IMR-90 (cell line): Measurements from ENCODE around the gene MIA2. TPM values are rescaled to one million over a fixed set of nuclear protein-coding genes. Genes with fewer than 3 reads are reported as not detected.

ENCODE experiments used
- ATAC-seq: fragments of 200-7000 bp; cut with Tn5 transposase; 2 replicates; pipeline ENCODE4 v1.9.1; 2020; ENCODE audit warnings: low read depth, mild to moderate bottlenecking, moderate library complexity
- BruUV-seq: library from RNA; stranded (reverse); fragments of 400-500 nt; replicated peaks from 2 replicates; lab custom pipeline; 2021; lab: Mats Ljungman, UMichigan
- CTCF ChIA-PET: fragments of 300-600 bp; formaldehyde crosslinking; extraction: SDS; loops from one replicate; lab custom pipeline; 2021; ENCODE audit warnings: antibody characterized with exemption; lab: Yijun Ruan, JAX
- POLR2A ChIA-PET: fragments of 300-600 bp; sonication (Branson Sonifier 250); formaldehyde crosslinking; loops from one replicate; lab custom pipeline; 2022; ENCODE audit warnings: antibody characterized with exemption; ENCODE audit not compliant: unreplicated experiment; lab: Charles Lee
- DNase-seq: peaks from one replicate; pipeline ENCODE4 v3.0.0; 2013
- H2AFZ ChIP-seq: replicated peaks from 2 replicates; pipeline ENCODE3; 2013; ENCODE audit warnings: low read length, mild to moderate bottlenecking; ENCODE audit not compliant: poor library complexity
- H2AK5ac ChIP-seq: 2 replicates; pipeline ENCODE4 v1.6.1; 2013; ENCODE audit warnings: low read depth, low read length, inconsistent platforms
- H2AK9ac ChIP-seq: replicated peaks from 2 replicates; pipeline ENCODE3; 2013; ENCODE audit warnings: mild to moderate bottlenecking, low read depth, low read length, moderate library complexity; ENCODE audit not compliant: poor library complexity
- H2BK120ac ChIP-seq: 2 replicates; pipeline ENCODE4 v1.6.1; 2013; ENCODE audit warnings: low read depth, low read length, inconsistent platforms
- H2BK15ac ChIP-seq: 3 replicates; pipeline ENCODE4 v1.6.1; 2013; ENCODE audit warnings: low read depth, low read length, inconsistent platforms
- H2BK20ac ChIP-seq: 2 replicates; pipeline ENCODE4 v1.6.1; 2013; ENCODE audit warnings: low read depth, mild to moderate bottlenecking, inconsistent platforms, low read length, moderate library complexity
- H2BK5ac ChIP-seq: 2 replicates; pipeline ENCODE4 v1.6.1; 2013; ENCODE audit warnings: mild to moderate bottlenecking, low read depth, low read length, inconsistent platforms; ENCODE audit not compliant: poor library complexity, severe bottlenecking
- H3K14ac ChIP-seq: replicated peaks from 2 replicates; pipeline ENCODE4 v1.6.1; 2013; ENCODE audit warnings: low read depth, low read length, inconsistent platforms
- H3K18ac ChIP-seq: 2 replicates; pipeline ENCODE4 v1.6.1; 2013; ENCODE audit warnings: low read depth, low read length, control low read depth
- H3K23ac ChIP-seq: 2 replicates; pipeline ENCODE4 v1.6.1; 2013; ENCODE audit warnings: low read depth, low read length, inconsistent platforms
- H3K27ac ChIP-seq: 2 replicates; pipeline ENCODE4 v1.5.1; 2013; ENCODE audit warnings: mild to moderate bottlenecking, control low read depth, low read length; ENCODE audit not compliant: insufficient read depth
- H3K27me3 ChIP-seq: 2 replicates; pipeline ENCODE4 v1.6.1; 2013; ENCODE audit warnings: low read length; ENCODE audit not compliant: control insufficient read depth, insufficient read depth
- H3K36me3 ChIP-seq: 2 replicates; pipeline ENCODE4 v1.6.1; 2013; ENCODE audit warnings: low read length, mixed read lengths; ENCODE audit not compliant: control insufficient read depth, insufficient read depth
- H3K4ac ChIP-seq: 2 replicates; pipeline ENCODE4 v1.6.1; 2013; ENCODE audit warnings: low read depth, low read length, inconsistent platforms
- H3K4me1 ChIP-seq: 2 replicates; pipeline ENCODE4 v1.6.1; 2013; ENCODE audit warnings: low read length, mixed read lengths; ENCODE audit not compliant: control insufficient read depth, insufficient read depth
- H3K4me2 ChIP-seq: 2 replicates; pipeline ENCODE4 v1.6.1; 2013; ENCODE audit warnings: low read depth, mild to moderate bottlenecking, control low read depth, low read length, moderate library complexity
- H3K4me3 ChIP-seq: 2 replicates; pipeline ENCODE4 v1.5.1; 2013; ENCODE audit warnings: low read depth, mild to moderate bottlenecking, control low read depth, low read length, moderate library complexity; ENCODE audit not compliant: insufficient read depth
- H3K56ac ChIP-seq: 2 replicates; pipeline ENCODE4 v1.6.1; 2013; ENCODE audit warnings: low read length, inconsistent platforms; ENCODE audit not compliant: insufficient read depth; ENCODE audit errors: extremely low read depth
- H3K79me1 ChIP-seq, 2 experiments: 2 replicates each; pipeline ENCODE4 v1.6.1; 2013; ENCODE audit warnings: low read length in 2 of 2, inconsistent platforms in 1 of 2, low read depth in 1 of 2
- H3K9ac ChIP-seq: 2 replicates; pipeline ENCODE4 v1.6.1; 2013; ENCODE audit warnings: low read depth, low read length, control low read depth
- H3K9me1 ChIP-seq: 2 replicates; pipeline ENCODE4 v1.6.1; 2013; ENCODE audit warnings: low read length, inconsistent platforms; ENCODE audit not compliant: insufficient read depth
- H3K9me3 ChIP-seq: 2 replicates; pipeline ENCODE4 v1.6.1; 2013; ENCODE audit warnings: low read length; ENCODE audit not compliant: control insufficient read depth, insufficient read depth
- H4K20me1 ChIP-seq: 2 replicates; pipeline ENCODE4 v1.6.1; 2013; ENCODE audit warnings: low read length, inconsistent platforms; ENCODE audit not compliant: insufficient read depth
- H4K5ac ChIP-seq: 2 replicates; pipeline ENCODE4 v1.6.1; 2013; ENCODE audit warnings: mild to moderate bottlenecking, low read depth, low read length, control low read depth
- H4K8ac ChIP-seq, 2 experiments: 2 replicates each; pipeline ENCODE4 v1.6.1; 2013; ENCODE audit warnings: low read depth in 2 of 2, low read length in 2 of 2, control low read depth in 1 of 2, inconsistent platforms in 1 of 2
- H4K91ac ChIP-seq: 2 replicates; pipeline ENCODE4 v1.6.1; 2013; ENCODE audit warnings: low read depth, low read length, inconsistent platforms; ENCODE audit not compliant: insufficient read depth
- CEBPB ChIP-seq: IDR thresholded peaks from 2 replicates; pipeline ENCODE4 v1.6.1; 2012; ENCODE audit warnings: low read depth, low read length, improper control_type of control experiment
- CHD1 ChIP-seq: IDR thresholded peaks from 2 replicates; pipeline ENCODE4 v1.6.1; 2012; ENCODE audit warnings: low read depth, low read length, improper control_type of control experiment
- ELK1 ChIP-seq: fragments of 150-350 bp; IDR thresholded peaks from 2 replicates; pipeline ENCODE4 v1.6.1; 2016; ENCODE audit warnings: low read depth, mild to moderate bottlenecking, low read length, moderate library complexity, borderline replicate concordance
- FOS ChIP-seq: fragments of 150-350 bp; IDR thresholded peaks from 2 replicates; pipeline ENCODE4 v1.6.1; 2016; ENCODE audit warnings: low read depth, low read length
- MAZ ChIP-seq: IDR thresholded peaks from 2 replicates; pipeline ENCODE4 v1.6.1; 2012; ENCODE audit warnings: low read depth, mild to moderate bottlenecking, low read length, improper control_type of control experiment, moderate library complexity, borderline replicate concordance
- MXI1 ChIP-seq: IDR thresholded peaks from 2 replicates; pipeline ENCODE4 v1.6.1; 2012; ENCODE audit warnings: low read depth, mild to moderate bottlenecking, low read length, moderate library complexity, borderline replicate concordance
- RCOR1 ChIP-seq: IDR thresholded peaks from 2 replicates; pipeline ENCODE4 v1.6.1; 2012; ENCODE audit warnings: mild to moderate bottlenecking, low read length, improper control_type of control experiment; ENCODE audit not compliant: insufficient replicate concordance
- RFX5 ChIP-seq: IDR thresholded peaks from 2 replicates; pipeline ENCODE4 v1.8.0; 2012; ENCODE audit warnings: low read depth, mild to moderate bottlenecking, low read length, moderate library complexity
- SMC3 ChIP-seq: fragments of 150-350 bp; IDR thresholded peaks from 2 replicates; pipeline ENCODE4 v1.6.1; 2016; ENCODE audit warnings: low read depth, mild to moderate bottlenecking, antibody characterized with exemption, low read length, moderate library complexity
- USF2 ChIP-seq: fragments of 150-350 bp; IDR thresholded peaks from 2 replicates; pipeline ENCODE4 v1.6.1; 2017; ENCODE audit warnings: mild to moderate bottlenecking, antibody characterized with exemption, low read length, low read depth
- WGBS, 2 experiments: methylation state at CpG; one replicate each; pipeline versions ENCODE4 v1.1.5 to v1.1.7; 2013; ENCODE audit warnings: missing lambda C conversion rate in 2 of 2; ENCODE audit not compliant: insufficient read length in 1 of 2; ENCODE audit errors: extremely low coverage in 2 of 2; 5-methylcytosine and 5-hydroxymethylcytosine counted together
- dilution Hi-C: fragments of 300-500 bp; cut with HindIII; formaldehyde crosslinking; loops from one replicate; pipeline ENCODE4 v1.14.3; 2018; ENCODE audit warnings: low sequenced_read_pairs; ENCODE audit not compliant: unreplicated experiment
- in situ Hi-C: fragments of 300-500 bp; cut with MboI; formaldehyde crosslinking; loops from 3 replicates; pipeline ENCODE4 v1.14.3; 2019; ENCODE audit warnings: low sequenced_read_pairs, inconsistent platforms, mixed read lengths
- intact Hi-C: fragments of 100-400 bp; cut with micrococcal nuclease; formaldehyde crosslinking; loops from 2 replicates; pipeline ENCODE4 v1.10.0; 2022
- polyA plus RNA-seq, 3 experiments: library from polyadenylated mRNA; depleted of rRNA; stranded (reverse); fragments of >200 nt; gene quantifications; 2 replicates each; pipeline ENCODE4 v1.2.3, GENCODE V29; 2012; ENCODE audit warnings: low replicate concordance in 1 of 3
- total RNA-seq: library from RNA; depleted of rRNA; stranded (reverse); fragments of >200 nt; gene quantifications from 2 replicates; pipeline ENCODE4 v1.2.3, GENCODE V29; 2012

MIA2 gene
- total and polyA plus RNA-seq, 2 of the 4 experiments (the other 2 are of a cell fraction) = 3.9 to 6.8 TPM

DNA sequence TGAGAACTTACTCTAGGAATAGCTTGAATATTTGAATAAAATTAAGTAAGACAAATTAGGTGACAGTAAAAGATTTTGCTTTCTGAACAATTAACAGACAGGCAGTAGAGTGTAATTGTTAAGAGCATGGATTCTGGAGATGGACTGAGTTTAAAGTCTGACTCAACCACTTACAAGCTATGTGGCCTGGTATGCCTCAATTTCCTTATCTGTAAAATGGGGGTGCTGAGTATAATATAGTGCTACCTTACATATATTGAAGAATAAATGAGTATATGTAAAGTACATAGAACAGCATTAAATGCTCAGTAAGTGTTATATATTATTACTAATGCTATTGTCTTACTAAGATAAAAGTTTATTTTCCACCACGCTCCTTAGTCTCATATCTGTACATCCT, 7.1 kb downstream of the MIA2 start:
- Histone ChIP-seq H4K8ac (no peak overlapping the region), H3K56ac (no peak overlapping the region), H3K18ac (no peak overlapping the region), H4K20me1 (no peaks in the 10 kb centered on the region), H2BK15ac (no peak overlapping the region), H3K4me3 (no peak overlapping the region), H3K23ac (no peak overlapping the region), H2BK120ac (no peak overlapping the region), H3K4ac (no peak overlapping the region), H2AK5ac (no peak overlapping the region), H3K79me1 (no peaks in the 10 kb centered on the region), H3K27me3 (peaks cover 3% of the 10 kb centered on the region; the same call in 1 of the 2 replicates), H4K91ac (no peak overlapping the region), H3K4me1 (no peaks in the 10 kb centered on the region), H3K9me1 (no peaks in the 10 kb centered on the region), H2BK5ac (no peak overlapping the region), H2BK20ac (no peak overlapping the region), H3K9me3 (no peaks in the 10 kb centered on the region), H3K9ac (no peak overlapping the region), H3K4me2 (no peak overlapping the region), H2AK9ac (no peak overlapping the region), H3K14ac (no peak overlapping the region), H3K36me3 (no peaks in the 10 kb centered on the region), H2AFZ (no peak overlapping the region), H3K27ac (no peak overlapping the region), H4K5ac (no peak overlapping the region)
- no CpG with 5 or more reads among the region's 1 CpG for WGBS, 2 experiments
- dilution Hi-C loops (no loop called here), in situ Hi-C loops (no loop called here), intact Hi-C loops (no loop called here)
- TF ChIP-seq RFX5 (no peak), USF2 (no peak), FOS (no peak), MAZ (no peak), SMC3 (no peak), MXI1 (no peak), CEBPB (no peak), CHD1 (no peak), RCOR1 (no peak), ELK1 (no peak)
- ATAC-seq (no peak), DNase-seq (no peak)
- BruUV-seq = no TSS peak
- ChIA-PET CTCF (interaction anchor here (0.7 kb wide), 1 partner anchor 32 kb away, joined by 3 read pairs; no protein-coding TSS in a partner anchor), POLR2A (no interaction called here)
